Dermis blood vessel endothelial cell (primary cell): ENCODE data around the gene SOS1. TPM values are rescaled to one million over a fixed set of nuclear protein-coding genes. Genes with fewer than 3 reads are reported as not detected.
"Not testable (repeated sequence)": the region's sequence is repeated elsewhere in the genome, so short reads cannot be mapped to it uniquely, and the experiment has no call there.

Experiments
- DNase-seq: peaks from one replicate; pipeline ENCODE4 v3.0.0; 2010
- total RNA-seq: library from RNA; depleted of rRNA; stranded (reverse); fragments of >200 nt; gene quantifications from 2 replicates; pipeline ENCODE4 v1.2.3, GENCODE V29; 2014

SOS1 gene
- total RNA-seq, 1 donor from 2014 or later: 13.1 TPM

GRCh38 chr2:39138187-39138836, 17.5 kb upstream of the SOS1 start:
- DNase-seq: not testable (repeated sequence)

- no peak for DNase-seq
Observed at GRCh38 chr2:39136799-39137198, 15.9 kb upstream of the SOS1 start.

GRCh38 chr2:39135690-39136259, 14.9 kb upstream of the SOS1 start:
- no peak for DNase-seq

- DNase-seq: no peak
Observed at GRCh38 chr2:39133215-39133851, 12.5 kb upstream of the SOS1 start.

GRCh38 chr2:39128919-39129391, 8.1 kb upstream of the SOS1 start:
- DNase-seq: no peak

- DNase-seq: no peak
Observed at GRCh38 chr2:39127973-39128372, 7.1 kb upstream of the SOS1 start.

- DNase-seq: no peak
Observed at GRCh38 chr2:39124746-39125057, 3.9 kb upstream of the SOS1 start.

- peak; percentile 99 for DNase-seq
Observed at GRCh38 chr2:39124000-39124745, 3.3 kb upstream of the SOS1 start.

GRCh38 chr2:39123436-39123999, 2.7 kb upstream of the SOS1 start:
- no peak for DNase-seq

- no peak for DNase-seq
Observed at GRCh38 chr2:39121523-39122063, 742 bp upstream of the SOS1 start.

- DNase-seq: no peak
Observed at GRCh38 chr2:39120521-39120770, 405 bp downstream of the SOS1 start.

- DNase-seq: peak; percentile 63
Observed at GRCh38 chr2:39119732-39120520, 925 bp downstream of the SOS1 start.

- DNase-seq: peak; percentile 40
Observed at GRCh38 chr2:39118786-39119499, 1.9 kb downstream of the SOS1 start.

GRCh38 chr2:39115556-39115955, 5.3 kb downstream of the SOS1 start:
- DNase-seq: no peak

GRCh38 chr2:39114771-39115170, 6.1 kb downstream of the SOS1 start:
- DNase-seq: no peak

- DNase-seq: no peak
Observed at GRCh38 chr2:39109537-39109936, 11.3 kb downstream of the SOS1 start.

GRCh38 chr2:39108377-39108776, 12.5 kb downstream of the SOS1 start:
- DNase-seq: no peak

GRCh38 chr2:39107724-39108273, 13.1 kb downstream of the SOS1 start:
- DNase-seq: no peak

GRCh38 chr2:39107156-39107555, 13.7 kb downstream of the SOS1 start:
- peak; percentile 15 for DNase-seq

- peak; percentile 82 for DNase-seq
Observed at GRCh38 chr2:39099870-39100728, 20.8 kb downstream of the SOS1 start.
